Stimulated activated CD4-positive, alpha-beta T cell treated with anti-CD3 and anti-CD28 coated beads, Interleukin-12 subunit alpha, Interleukin-12 subunit beta, amount 100 ng/mL, for 4 hours (primary cell): ENCODE measurements around the gene SPINT1.

Experiments
- DNase-seq: peaks from one replicate; pipeline ENCODE4 v3.0.0-alpha.2; 2020

SPINT1 gene

GRCh38 chr15:40843885-40844695 is at the start of gene SPINT1:
Gene SPINT1, plus strand, starts transcription at chr15:40844048. Its CDS starts 507 bp downstream, at chr15:40844555.
- DNase-seq = peak; percentile 81

- DNase-seq = no peak
Measured at GRCh38 chr15:40796041-40796440, 47.8 kb upstream of the SPINT1 start.

GRCh38 chr15:40796512-40796911 is 47.3 kb upstream of the SPINT1 start:
- no peak for DNase-seq

GRCh38 chr15:40799523-40799922 is 44.3 kb upstream of the SPINT1 start:
- no peak for DNase-seq

- no peak for DNase-seq
Measured at GRCh38 chr15:40803076-40803475, 40.8 kb upstream of the SPINT1 start.

GRCh38 chr15:40803688-40804087 is 40.2 kb upstream of the SPINT1 start:
- DNase-seq = no peak

GRCh38 chr15:40806672-40807027 is 37.2 kb upstream of the SPINT1 start:
- DNase-seq = no peak

- DNase-seq = peak; percentile 95
Measured at GRCh38 chr15:40807028-40807887, 36.6 kb upstream of the SPINT1 start, which contains the start of the genes DNAJC17 and ZFYVE19. Gene DNAJC17, minus strand, starts transcription at chr15:40807473. Its CDS starts 27 bp downstream, at chr15:40807446. Gene ZFYVE19, plus strand, starts transcription at chr15:40807089. Its CDS starts 501 bp downstream, at chr15:40807590.

- no peak for DNase-seq
Measured at GRCh38 chr15:40807888-40808461, 35.9 kb upstream of the SPINT1 start.

- DNase-seq = no peak
Measured at GRCh38 chr15:40808861-40809450, 34.9 kb upstream of the SPINT1 start.

GRCh38 chr15:40812721-40813425 is 31.0 kb upstream of the SPINT1 start:
- no peak for DNase-seq

GRCh38 chr15:40815042-40815698 is 28.7 kb upstream of the SPINT1 start:
- DNase-seq = no peak

- DNase-seq = no peak
Measured at GRCh38 chr15:40819048-40819447, 24.8 kb upstream of the SPINT1 start.

- DNase-seq = no peak
Measured at GRCh38 chr15:40821195-40821594, 22.7 kb upstream of the SPINT1 start.

GRCh38 chr15:40823572-40824343 is 20.1 kb upstream of the SPINT1 start:
- DNase-seq = no peak

- no peak for DNase-seq
Measured at GRCh38 chr15:40825661-40826422, 18.0 kb upstream of the SPINT1 start.

GRCh38 chr15:40826423-40827075 is 17.3 kb upstream of the SPINT1 start:
- DNase-seq = no peak

- DNase-seq = no peak
Measured at GRCh38 chr15:40828447-40829036, 15.3 kb upstream of the SPINT1 start, which contains the start of gene PPP1R14D. Gene PPP1R14D, minus strand, starts transcription at chr15:40828708. Its CDS starts 67 bp downstream, at chr15:40828641.

GRCh38 chr15:40829115-40829514 is 14.7 kb upstream of the SPINT1 start:
- no peak for DNase-seq
